ENCODE data around the gene FNBP1. TPM values are rescaled to one million over a fixed set of nuclear protein-coding genes. Genes with fewer than 3 reads are reported as not detected.

FNBP1 gene
- total and polyA plus RNA-seq, 2 experiments from 2014 or later = 26.6 to 28.8 TPM

GRCh38 chr9:129964901-129965734, 77.9 kb downstream of the FNBP1 start:
- H3K27ac Mint-ChIP-seq = peak overlapping the region; percentile 95
- Histone ChIP-seq H3F3A (replicated peaks; ENCODE audit: low read depth) (0 out of 2 replicates have a peak, but pooled peaks cover 3% of the 10 kb centered on the region), H3K4me2 (peak overlapping the region; percentile 5; the same call in 1 of the 2 replicates), H3K4me3 (no peak overlapping the region), H3K27ac (ENCODE audit: low read depth) (peak overlapping the region; percentile 94), H4K20me1 (replicated peaks; ENCODE audit: insufficient read depth) (no peaks in the 10 kb centered on the region), H2AFZ (no peak overlapping the region), H3K27me3 (ENCODE audit: insufficient read depth) (no peaks in the 10 kb centered on the region), H3K36me3 (ENCODE audit: insufficient read depth) (no peaks in the 10 kb centered on the region), H3K9me2 (ENCODE audit: insufficient read depth) (no peaks in the 10 kb centered on the region), H3K79me2 (replicated peaks; ENCODE audit: insufficient read depth) (no peaks in the 10 kb centered on the region), H3K4me1 (ENCODE audit: insufficient read depth) (peaks cover 37% of the 10 kb centered on the region)
- peak; percentile 59 for ATAC-seq
- DNase-seq (ENCODE audit: low spot score) = peak; percentile 51
- peaks cover 11% of the 10 kb centered on the region for H3K27me3 Mint-ChIP-seq (ENCODE audit: insufficient read depth, low read depth, poor library complexity)
- TF ChIP-seq EZH2phosphoT487 (IDR thresholded peaks at IDR 0.05; ENCODE audit: unreplicated experiment) (no peak), JUNB (IDR thresholded peaks at IDR 0.05; ENCODE audit: unreplicated experiment) (no peak)
- H3K36me3 Mint-ChIP-seq (ENCODE audit: low read depth) = no peaks in the 10 kb centered on the region
- H3K4me1 Mint-ChIP-seq = peaks cover 52% of the 10 kb centered on the region
- H3K4me3 Mint-ChIP-seq = no peak overlapping the region; the same call in 2 of the 3 replicates
- no peaks in the 10 kb centered on the region for H3K9me3 Mint-ChIP-seq

GRCh38 chr9:129962889-129963703, 79.9 kb downstream of the FNBP1 start:
- DNase-seq (ENCODE audit: low spot score) = peak; percentile 74
- ATAC-seq = peak; percentile 65
- Mint-ChIP-seq H3K27me3 (ENCODE audit: insufficient read depth, low read depth, poor library complexity) (peaks cover 9% of the 10 kb centered on the region), H3K36me3 (ENCODE audit: low read depth) (0 out of 3 replicates have a peak, but pooled peaks cover 3% of the 10 kb centered on the region), H3K27ac (peak overlapping the region; percentile 78), H3K4me1 (peaks cover 52% of the 10 kb centered on the region), H3K9me3 (no peaks in the 10 kb centered on the region), H3K4me3 (peak overlapping the region; percentile 24)
- Histone ChIP-seq H3K9me2 (ENCODE audit: insufficient read depth) (no peaks in the 10 kb centered on the region), H3K4me3 (peak overlapping the region; percentile 31), H4K20me1 (replicated peaks; ENCODE audit: insufficient read depth) (no peaks in the 10 kb centered on the region), H3K36me3 (ENCODE audit: insufficient read depth) (no peaks in the 10 kb centered on the region), H3K4me2 (peak overlapping the region; percentile 69), H3K79me2 (replicated peaks; ENCODE audit: insufficient read depth) (no peaks in the 10 kb centered on the region), H3K4me1 (ENCODE audit: insufficient read depth) (peaks cover 37% of the 10 kb centered on the region), H3K27ac (ENCODE audit: low read depth) (peak overlapping the region; percentile 94), H2AFZ (no peak overlapping the region), H3F3A (replicated peaks; ENCODE audit: low read depth) (0 out of 2 replicates have a peak, but pooled peaks cover 3% of the 10 kb centered on the region), H3K27me3 (ENCODE audit: insufficient read depth) (no peaks in the 10 kb centered on the region)
- no peak for TF ChIP-seq ZNF114 (CRISPR knock-in tag; IDR thresholded peaks at IDR 0.05)
- TF ChIP-seq CREB1 (CRISPR knock-in tag; IDR thresholded peaks at IDR 0.05; ENCODE audit: low read depth) = no peak
- TF ChIP-seq POLR2AphosphoS5 (IDR thresholded peaks at IDR 0.05; ENCODE audit: low read depth) = peak; percentile 52; the same call in 1 of the 2 replicates
- peak; percentile 70 for TF ChIP-seq ETS1 (IDR thresholded peaks at IDR 0.05)

- Mint-ChIP-seq H3K27me3 (ENCODE audit: insufficient read depth, low read depth, poor library complexity) (peaks cover 9% of the 10 kb centered on the region), H3K36me3 (ENCODE audit: low read depth) (peaks cover 6% of the 10 kb centered on the region; the same call in 2 of the 3 replicates), H3K4me1 (peaks cover 52% of the 10 kb centered on the region), H3K27ac (peak overlapping the region; percentile 78), H3K4me3 (peak overlapping the region; percentile 24), H3K9me3 (no peaks in the 10 kb centered on the region)
- no peaks in the 10 kb centered on the region for H3K27me3 ChIP-seq (ENCODE audit: insufficient read depth)
- peak overlapping the region; percentile 31 for H3K4me3 ChIP-seq
- peaks cover 37% of the 10 kb centered on the region for H3K4me1 ChIP-seq (ENCODE audit: insufficient read depth)
- no peak overlapping the region for H2AFZ ChIP-seq
- peak overlapping the region; percentile 69 for H3K4me2 ChIP-seq
- ATAC-seq (peak; percentile 16), DNase-seq (ENCODE audit: low spot score) (peak; percentile 20)
- no peaks in the 10 kb centered on the region for H3K36me3 ChIP-seq (ENCODE audit: insufficient read depth)
- H3F3A ChIP-seq (replicated peaks; ENCODE audit: low read depth) = 0 out of 2 replicates have a peak, but pooled peaks cover 3% of the 10 kb centered on the region
- no peaks in the 10 kb centered on the region for H4K20me1 ChIP-seq (replicated peaks; ENCODE audit: insufficient read depth)
- H3K79me2 ChIP-seq (replicated peaks; ENCODE audit: insufficient read depth) = no peaks in the 10 kb centered on the region
- H3K27ac ChIP-seq (ENCODE audit: low read depth) = peak overlapping the region; percentile 94
- no peaks in the 10 kb centered on the region for H3K9me2 ChIP-seq (ENCODE audit: insufficient read depth)
- TF ChIP-seq POLR2AphosphoS5 (IDR thresholded peaks at IDR 0.05; ENCODE audit: low read depth) (no peak), NANOG (IDR thresholded peaks at IDR 0.05; ENCODE audit: borderline replicate concordance) (no peak)
These were observed 80.5 kb downstream of the FNBP1 start for GRCh38 chr9:129962451-129962864.
